ENCODE results near the gene VARS2. TPM values are rescaled to one million over a fixed set of nuclear protein-coding genes. Genes with fewer than 3 reads are reported as not detected.

The VARS2 gene
- total and polyA plus RNA-seq, 2 donors from 2014 or later, result 30.4 to 34.5 TPM

DNA sequence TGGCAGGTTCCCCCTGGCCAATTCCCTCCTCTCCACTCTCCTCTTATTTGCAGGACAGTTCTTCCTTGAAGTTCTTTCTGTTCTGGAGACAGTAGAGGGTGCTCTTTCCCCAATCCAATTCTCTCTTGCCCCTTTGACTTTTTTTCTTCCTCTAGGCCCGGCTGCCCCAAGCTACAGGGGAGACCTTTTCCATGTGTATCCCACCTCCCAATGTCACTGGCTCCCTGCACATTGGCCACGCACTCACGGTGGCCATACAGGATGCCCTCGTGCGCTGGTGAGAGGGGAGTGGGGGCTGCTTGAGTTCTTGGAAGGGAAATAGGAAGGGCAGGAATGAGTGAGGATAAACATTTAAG, 1.5 kb downstream of the VARS2 start:
- Histone ChIP-seq H3K36me3 (ENCODE audit: control insufficient read depth in 2 of 3, insufficient read depth in 3 of 3, low read length in 3 of 3) (peaks cover 2 to 21% (median 8%) of the 10 kb centered on the region in 3 donors), H3K9me3 (ENCODE audit: control insufficient read depth in 2 of 3, insufficient read depth in 1 of 3, low read length in 3 of 3) (no peaks in the 10 kb centered on the region), H3K27me3 (ENCODE audit: control insufficient read depth, insufficient read depth, low read length) (no peaks in the 10 kb centered on the region), H3K9ac (ENCODE audit: low read length in 3 of 3) (peak overlapping the region in 1 of 3 donors; percentile 94), H3K27ac (ENCODE audit: low read depth in 2 of 2, low read length in 2 of 2) (no peak overlapping the region), H3K4me1 (ENCODE audit: control insufficient read depth in 2 of 3, insufficient read depth in 2 of 3, low read depth in 1 of 3, low read length in 3 of 3) (peaks cover 0 to 31% (median 22%) of the 10 kb centered on the region in 3 donors), H3K4me3 (ENCODE audit: low read length in 3 of 3) (no peak overlapping the region)
- DNase-seq (peak in 4 of 5 donors; percentile 51 to 92 (median 74)), FAIRE-seq (no peak)
- intact Hi-C loops (cut with DNase I), result loop anchor here (10.0 kb wide), 1 partner anchor 159 kb away; no protein-coding TSS in a partner anchor
- TF ChIP-seq, protein P1, sequence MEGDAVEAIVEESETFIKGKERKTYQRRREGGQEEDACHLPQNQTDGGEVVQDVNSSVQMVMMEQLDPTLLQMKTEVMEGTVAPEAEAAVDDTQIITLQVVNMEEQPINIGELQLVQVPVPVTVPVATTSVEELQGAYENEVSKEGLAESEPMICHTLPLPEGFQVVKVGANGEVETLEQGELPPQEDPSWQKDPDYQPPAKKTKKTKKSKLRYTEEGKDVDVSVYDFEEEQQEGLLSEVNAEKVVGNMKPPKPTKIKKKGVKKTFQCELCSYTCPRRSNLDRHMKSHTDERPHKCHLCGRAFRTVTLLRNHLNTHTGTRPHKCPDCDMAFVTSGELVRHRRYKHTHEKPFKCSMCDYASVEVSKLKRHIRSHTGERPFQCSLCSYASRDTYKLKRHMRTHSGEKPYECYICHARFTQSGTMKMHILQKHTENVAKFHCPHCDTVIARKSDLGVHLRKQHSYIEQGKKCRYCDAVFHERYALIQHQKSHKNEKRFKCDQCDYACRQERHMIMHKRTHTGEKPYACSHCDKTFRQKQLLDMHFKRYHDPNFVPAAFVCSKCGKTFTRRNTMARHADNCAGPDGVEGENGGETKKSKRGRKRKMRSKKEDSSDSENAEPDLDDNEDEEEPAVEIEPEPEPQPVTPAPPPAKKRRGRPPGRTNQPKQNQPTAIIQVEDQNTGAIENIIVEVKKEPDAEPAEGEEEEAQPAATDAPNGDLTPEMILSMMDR (IDR thresholded peaks at IDR 0.05; ENCODE audit: borderline replicate concordance, extremely low read depth, insufficient read depth), result peak; percentile 69

- Histone ChIP-seq H3K9ac (ENCODE audit: low read length in 3 of 3) (peak overlapping the region in 1 of 3 donors; percentile 22), H3K27me3 (ENCODE audit: control insufficient read depth, insufficient read depth, low read length) (no peaks in the 10 kb centered on the region), H3K4me1 (ENCODE audit: control insufficient read depth in 2 of 3, insufficient read depth in 2 of 3, low read depth in 1 of 3, low read length in 3 of 3) (peaks cover 0 to 31% (median 22%) of the 10 kb centered on the region in 3 donors), H3K36me3 (ENCODE audit: control insufficient read depth in 2 of 3, insufficient read depth in 3 of 3, low read length in 3 of 3) (peaks cover 0 to 23% (median 5%) of the 10 kb centered on the region in 3 donors), H3K4me3 (ENCODE audit: low read length in 3 of 3) (no peak overlapping the region), H3K27ac (ENCODE audit: low read depth in 2 of 2, low read length in 2 of 2) (peak overlapping the region in 1 of 2 donors; percentile 29), H3K9me3 (ENCODE audit: control insufficient read depth in 2 of 3, insufficient read depth in 1 of 3, low read length in 3 of 3) (no peaks in the 10 kb centered on the region)
- intact Hi-C loops (cut with DNase I), result loop anchor here (10.0 kb wide), 1 partner anchor 158 kb away; no protein-coding TSS in a partner anchor
- DNase-seq (no peak), FAIRE-seq (no peak)
- TF ChIP-seq, protein P1 (IDR thresholded peaks at IDR 0.05; ENCODE audit: borderline replicate concordance, extremely low read depth, insufficient read depth), result no peak
Measured at GRCh38 chr6:30917041-30917440, 3.0 kb downstream of the VARS2 start.

DNA sequence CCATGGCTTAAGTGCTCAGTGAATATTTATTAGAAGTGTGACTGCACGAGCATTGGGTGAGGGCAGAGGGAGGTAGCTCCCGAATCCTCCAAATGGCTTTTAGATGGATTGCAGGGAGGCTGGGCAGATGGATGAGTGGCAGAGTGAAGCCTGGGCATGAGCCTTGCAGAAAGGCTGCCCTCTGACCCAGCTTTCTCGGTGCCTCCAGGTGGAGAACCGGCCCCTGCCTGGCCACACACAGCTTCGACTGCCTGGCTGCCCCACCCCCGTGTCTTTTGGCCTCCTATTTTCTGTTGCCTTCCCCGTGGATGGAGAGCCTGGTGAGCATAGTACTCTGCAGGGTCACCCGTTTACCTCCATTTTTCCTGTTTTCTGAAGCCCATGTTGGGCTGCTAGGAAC, 3.4 kb downstream of the VARS2 start:
- DNase-seq (no peak), FAIRE-seq (no peak)
- TF ChIP-seq, protein P1 (IDR thresholded peaks at IDR 0.05; ENCODE audit: borderline replicate concordance, extremely low read depth, insufficient read depth), result no peak
- Histone ChIP-seq H3K9ac (ENCODE audit: low read length in 3 of 3) (peak overlapping the region in 1 of 3 donors; percentile 22), H3K4me3 (ENCODE audit: low read length in 3 of 3) (no peak overlapping the region), H3K4me1 (ENCODE audit: control insufficient read depth in 2 of 3, insufficient read depth in 2 of 3, low read depth in 1 of 3, low read length in 3 of 3) (peaks cover 0 to 31% (median 22%) of the 10 kb centered on the region in 3 donors), H3K27ac (ENCODE audit: low read depth in 2 of 2, low read length in 2 of 2) (no peak overlapping the region), H3K27me3 (ENCODE audit: control insufficient read depth, insufficient read depth, low read length) (no peaks in the 10 kb centered on the region), H3K9me3 (ENCODE audit: control insufficient read depth in 2 of 3, insufficient read depth in 1 of 3, low read length in 3 of 3) (no peaks in the 10 kb centered on the region), H3K36me3 (ENCODE audit: control insufficient read depth in 2 of 3, insufficient read depth in 3 of 3, low read length in 3 of 3) (peaks cover 2 to 20% (median 5%) of the 10 kb centered on the region in 3 donors)
- intact Hi-C loops (cut with DNase I), result loop anchor here (10.0 kb wide), 1 partner anchor 157 kb away; no protein-coding TSS in a partner anchor

Data from kidney (tissue), 14 donors.